ENCODE results near the gene GPHN.
"Not testable (repeated sequence)": the region's sequence is repeated elsewhere in the genome, so short reads cannot be mapped to it uniquely, and the experiment has no call there.

Gene GPHN

DNA sequence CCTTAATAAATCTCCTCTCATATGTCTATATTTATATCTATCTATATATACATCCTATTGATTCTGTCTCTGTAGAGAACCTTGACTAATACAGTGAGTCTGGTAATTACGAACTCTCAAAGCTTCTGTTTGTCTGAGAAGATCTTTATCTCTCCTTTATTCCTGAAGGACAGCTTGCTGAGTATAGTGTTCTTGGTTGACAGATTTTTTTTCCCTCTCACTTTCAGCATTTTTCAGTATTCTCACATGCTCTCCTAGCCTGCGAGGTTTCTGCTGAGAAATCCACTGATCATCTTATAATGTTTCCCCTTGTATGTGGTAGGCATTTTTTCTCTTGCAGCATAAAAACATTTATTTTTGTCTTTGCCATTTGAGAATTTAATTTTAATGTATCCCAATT, 67.1 kb downstream of the GPHN start:
- no peak overlapping the region for H2AFZ ChIP-seq (ENCODE audit: low read depth, low read length)

DNA sequence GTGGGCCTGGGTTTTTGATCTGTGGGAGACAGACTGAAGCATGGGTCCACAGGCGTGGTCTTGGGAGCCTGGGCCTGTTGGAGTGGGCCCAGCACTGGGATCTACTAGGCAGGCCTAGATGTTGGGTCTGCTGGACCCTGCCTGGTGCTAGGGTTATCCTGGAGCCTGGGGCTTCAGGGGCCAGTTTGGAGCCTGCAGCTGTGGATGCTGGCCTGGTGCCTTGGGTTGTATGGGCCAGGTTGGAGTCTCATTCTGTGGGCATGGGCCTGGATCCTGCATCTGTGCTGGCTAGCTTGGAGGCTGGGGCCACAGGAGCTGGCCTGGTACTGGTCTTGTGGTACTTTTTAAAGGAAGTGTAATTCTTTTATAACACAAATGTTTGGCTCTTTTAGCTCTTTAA, 68.0 kb downstream of the GPHN start:
- no peak overlapping the region for H3K4me3 ChIP-seq (ENCODE audit: low read length)
- no peaks in the 10 kb centered on the region for H3K4me1 ChIP-seq (ENCODE audit: insufficient read depth, low read length)
- H3K36me3 ChIP-seq (ENCODE audit: insufficient read depth, low read length): no peaks in the 10 kb centered on the region
- H3K9me3 ChIP-seq (ENCODE audit: low read length): peaks cover 11% of the 10 kb centered on the region
- no peaks in the 10 kb centered on the region for H3K27me3 ChIP-seq (ENCODE audit: insufficient read depth, low read length)
- no peak overlapping the region for H2AFZ ChIP-seq (ENCODE audit: low read depth, low read length)

More for the DNA sequence above, 67.1 kb downstream of the GPHN start:
- Histone ChIP-seq H3K4me3 (ENCODE audit: low read length) (no peak overlapping the region), H3K36me3 (ENCODE audit: insufficient read depth, low read length) (no peaks in the 10 kb centered on the region), H3K27me3 (ENCODE audit: insufficient read depth, low read length) (no peaks in the 10 kb centered on the region), H3K4me1 (ENCODE audit: insufficient read depth, low read length) (no peaks in the 10 kb centered on the region), H3K9me3 (ENCODE audit: low read length) (peaks cover 11% of the 10 kb centered on the region)

DNA sequence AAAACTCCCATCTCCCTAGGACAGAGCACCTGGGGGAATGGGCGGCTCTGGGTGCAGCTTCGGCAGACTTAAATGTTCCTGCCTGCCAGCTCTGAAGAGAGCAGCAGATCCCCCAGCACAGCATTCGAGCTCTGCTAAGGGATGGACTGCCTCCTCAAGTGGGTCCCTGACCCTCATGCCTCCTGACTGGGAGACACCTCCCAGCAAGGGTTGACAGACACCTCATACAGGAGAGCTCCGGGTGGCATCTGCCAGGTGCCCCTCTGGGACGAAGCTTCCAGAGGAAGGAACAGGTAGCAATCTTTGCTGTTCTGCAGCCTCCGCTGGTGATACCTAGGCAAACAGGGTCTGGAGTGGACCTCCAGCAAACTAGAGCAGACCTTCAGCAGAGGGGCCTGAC, 79.8 kb downstream of the GPHN start:
- H2AFZ ChIP-seq (ENCODE audit: low read depth, low read length); H3K27me3 ChIP-seq (ENCODE audit: insufficient read depth, low read length); H3K4me1 ChIP-seq (ENCODE audit: insufficient read depth, low read length); H3K4me3 ChIP-seq (ENCODE audit: low read length); H3K36me3 ChIP-seq (ENCODE audit: insufficient read depth, low read length); H3K9me3 ChIP-seq (ENCODE audit: low read length): not testable (repeated sequence)

DNA sequence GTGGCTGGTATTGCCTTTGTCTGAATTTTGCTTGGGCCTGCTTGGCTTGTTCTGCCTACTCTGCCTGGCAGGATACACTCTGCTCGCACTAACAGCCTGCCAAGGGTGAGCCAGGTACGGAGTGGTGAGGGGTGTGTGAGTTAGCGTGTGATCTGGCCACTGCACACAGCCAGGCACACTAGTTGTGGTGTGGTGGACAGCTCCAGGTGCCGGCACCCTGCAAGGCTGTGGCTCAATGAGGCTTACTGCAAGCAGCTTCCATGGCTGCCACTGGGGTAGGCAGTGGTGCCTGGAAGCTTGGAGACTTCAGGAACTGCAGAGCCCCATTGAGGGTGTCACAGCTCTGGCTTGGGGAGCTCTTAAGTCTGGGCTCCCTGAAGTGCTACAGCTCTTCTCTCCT, 87.4 kb downstream of the GPHN start:
- Histone ChIP-seq H3K4me1 (ENCODE audit: insufficient read depth, low read length) (no peaks in the 10 kb centered on the region), H3K27me3 (ENCODE audit: insufficient read depth, low read length) (no peaks in the 10 kb centered on the region), H3K36me3 (ENCODE audit: insufficient read depth, low read length) (no peaks in the 10 kb centered on the region), H2AFZ (ENCODE audit: low read depth, low read length) (no peak overlapping the region), H3K9me3 (ENCODE audit: low read length) (peaks cover 18% of the 10 kb centered on the region), H3K4me3 (ENCODE audit: low read length) (no peak overlapping the region)

DNA sequence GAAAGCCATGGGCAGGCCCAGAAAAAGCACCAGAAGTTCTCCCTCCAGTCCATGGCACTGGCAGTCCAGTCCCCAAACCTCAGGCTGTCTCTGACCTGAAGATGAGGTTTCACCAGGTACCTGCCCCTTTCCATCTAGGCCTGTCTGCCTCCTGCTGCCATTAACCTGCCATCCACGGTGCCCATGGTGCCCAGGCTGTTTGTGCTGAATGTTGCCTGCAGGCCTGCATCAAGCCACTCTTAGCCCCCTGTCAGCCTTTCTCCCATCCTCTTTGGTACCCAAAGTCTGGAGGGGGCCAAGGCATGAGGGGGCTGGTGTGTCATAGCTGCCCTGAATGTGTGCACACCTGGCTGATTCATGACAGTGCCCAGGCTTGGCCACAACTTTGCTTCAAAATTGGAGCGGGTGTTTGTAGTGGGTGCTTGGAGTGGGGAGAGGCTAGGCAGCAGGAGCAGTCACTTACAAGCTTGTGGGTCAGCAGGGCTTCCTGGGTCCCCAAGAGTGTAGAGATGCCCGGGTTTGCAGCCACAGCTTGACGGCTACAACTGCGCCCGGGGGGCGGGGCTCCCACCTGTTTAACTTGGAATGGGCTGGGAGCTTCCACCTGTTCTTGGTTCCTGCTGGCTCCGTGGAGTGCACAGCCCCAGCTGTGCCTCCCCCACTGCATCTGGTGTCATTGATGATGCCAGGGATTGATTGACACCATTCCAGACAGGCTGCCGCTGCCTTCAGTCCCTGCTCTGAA, 88.5 kb downstream of the GPHN start:
- Histone ChIP-seq H3K36me3 (ENCODE audit: insufficient read depth, low read length) (no peaks in the 10 kb centered on the region), H3K9me3 (ENCODE audit: low read length) (peaks cover 18% of the 10 kb centered on the region), H3K4me1 (ENCODE audit: insufficient read depth, low read length) (no peaks in the 10 kb centered on the region), H2AFZ (ENCODE audit: low read depth, low read length) (no peak overlapping the region), H3K4me3 (ENCODE audit: low read length) (no peak overlapping the region), H3K27me3 (ENCODE audit: insufficient read depth, low read length) (no peaks in the 10 kb centered on the region)

DNA sequence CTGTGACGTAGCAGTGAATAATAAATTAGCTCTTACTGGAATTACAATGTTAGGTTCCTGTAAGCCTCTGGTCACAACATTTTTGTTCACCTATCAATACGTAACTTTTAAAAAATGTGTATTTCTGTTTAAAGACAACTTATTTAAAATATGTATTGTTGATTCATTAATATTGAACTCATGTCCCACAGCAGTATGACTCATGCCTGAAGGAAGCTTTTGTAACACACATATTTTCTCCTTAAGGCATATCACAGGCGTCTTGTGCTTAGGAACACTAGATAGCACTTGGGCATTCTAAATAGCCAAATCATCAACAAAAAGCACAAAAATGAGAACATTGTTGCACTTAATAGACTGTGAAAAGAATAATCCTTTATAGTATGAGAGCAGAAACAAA, 92.5 kb downstream of the GPHN start:
- no peaks in the 10 kb centered on the region for H3K27me3 ChIP-seq (ENCODE audit: insufficient read depth, low read length)
- no peaks in the 10 kb centered on the region for H3K36me3 ChIP-seq (ENCODE audit: insufficient read depth, low read length)
- H3K9me3 ChIP-seq (ENCODE audit: low read length): peaks cover 8% of the 10 kb centered on the region
- no peak overlapping the region for H2AFZ ChIP-seq (ENCODE audit: low read depth, low read length)
- H3K4me3 ChIP-seq (ENCODE audit: low read length): no peak overlapping the region
- H3K4me1 ChIP-seq (ENCODE audit: insufficient read depth, low read length): no peaks in the 10 kb centered on the region

DNA sequence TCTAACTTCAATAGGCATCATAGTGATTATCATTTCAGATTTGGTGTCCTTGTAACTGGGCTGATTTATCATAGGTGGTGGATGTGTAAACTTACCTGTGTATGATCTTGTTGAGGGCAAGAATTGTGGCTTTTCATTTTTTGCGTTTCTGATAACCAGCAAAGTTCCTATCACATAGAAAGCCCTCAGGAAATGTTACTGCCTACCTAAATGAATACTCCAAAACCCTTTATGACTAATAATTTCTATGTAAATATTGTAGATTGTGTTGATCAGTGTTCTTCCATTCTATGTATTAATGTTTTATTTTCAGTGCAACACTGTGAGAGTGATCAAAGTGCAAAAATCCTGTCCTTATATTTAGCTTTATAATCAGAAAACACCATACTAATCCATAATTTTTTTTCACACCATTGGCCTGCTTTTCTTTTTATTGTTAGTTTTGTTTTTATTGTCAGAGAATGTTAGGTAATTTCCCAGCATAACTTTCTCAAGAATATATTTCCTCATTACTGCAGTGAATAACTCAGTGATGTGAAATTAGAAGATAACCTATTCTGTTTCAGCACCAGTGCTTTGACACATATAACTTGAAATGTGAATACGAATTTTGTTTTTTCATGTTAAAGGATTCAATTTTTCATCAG, 94.1 kb downstream of the GPHN start:
- H3K4me3 ChIP-seq (ENCODE audit: low read length): no peak overlapping the region
- H3K9me3 ChIP-seq (ENCODE audit: low read length): no peaks in the 10 kb centered on the region
- no peaks in the 10 kb centered on the region for H3K36me3 ChIP-seq (ENCODE audit: insufficient read depth, low read length)
- no peak overlapping the region for H2AFZ ChIP-seq (ENCODE audit: low read depth, low read length)
- H3K27me3 ChIP-seq (ENCODE audit: insufficient read depth, low read length): no peaks in the 10 kb centered on the region
- peaks cover 7% of the 10 kb centered on the region for H3K4me1 ChIP-seq (ENCODE audit: insufficient read depth, low read length)

DNA sequence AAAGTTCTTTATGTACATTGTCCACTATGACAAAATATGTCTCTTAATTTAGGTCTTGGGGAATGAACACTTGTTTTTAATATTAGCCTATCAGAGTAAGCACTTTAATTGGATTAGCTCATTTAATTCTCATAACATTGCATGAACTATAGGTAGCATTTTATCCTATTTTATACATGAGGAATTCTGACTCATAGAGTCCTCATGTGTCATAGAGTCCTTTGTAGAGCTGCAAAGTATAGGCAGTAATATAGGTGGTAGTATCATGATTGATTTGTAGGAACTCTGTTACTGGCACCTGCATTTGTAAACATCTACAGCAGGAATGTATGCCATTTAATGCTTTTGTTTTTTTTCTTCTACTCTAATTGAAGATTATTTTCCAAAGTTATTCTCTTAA, 96.0 kb downstream of the GPHN start:
- Histone ChIP-seq H2AFZ (ENCODE audit: low read depth, low read length) (no peak overlapping the region), H3K9me3 (ENCODE audit: low read length) (peaks cover 2% of the 10 kb centered on the region), H3K27me3 (ENCODE audit: insufficient read depth, low read length) (no peaks in the 10 kb centered on the region), H3K4me1 (ENCODE audit: insufficient read depth, low read length) (peaks cover 11% of the 10 kb centered on the region), H3K4me3 (ENCODE audit: low read length) (no peak overlapping the region), H3K36me3 (ENCODE audit: insufficient read depth, low read length) (no peaks in the 10 kb centered on the region)

DNA sequence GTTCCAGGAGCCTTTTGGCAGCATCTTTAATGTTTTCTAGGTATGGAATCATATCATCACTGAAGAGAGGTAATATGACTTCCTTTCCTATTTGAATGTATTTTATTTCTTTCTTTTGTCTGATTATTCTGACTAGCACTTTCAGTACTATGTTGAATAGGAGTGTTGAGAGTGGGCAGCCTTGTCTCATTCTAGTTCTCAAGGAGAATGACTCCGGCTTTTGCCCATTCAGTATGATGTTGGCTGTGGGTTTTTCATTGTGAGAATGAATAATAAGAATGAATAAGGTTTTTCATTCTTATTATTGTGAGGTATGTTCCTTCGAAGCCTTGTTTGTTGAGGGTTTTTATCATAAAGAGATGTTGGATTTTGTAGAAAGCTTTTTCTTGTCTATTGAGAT, 98.9 kb downstream of the GPHN start:
- H3K4me3 ChIP-seq (ENCODE audit: low read length): no peak overlapping the region

DNA sequence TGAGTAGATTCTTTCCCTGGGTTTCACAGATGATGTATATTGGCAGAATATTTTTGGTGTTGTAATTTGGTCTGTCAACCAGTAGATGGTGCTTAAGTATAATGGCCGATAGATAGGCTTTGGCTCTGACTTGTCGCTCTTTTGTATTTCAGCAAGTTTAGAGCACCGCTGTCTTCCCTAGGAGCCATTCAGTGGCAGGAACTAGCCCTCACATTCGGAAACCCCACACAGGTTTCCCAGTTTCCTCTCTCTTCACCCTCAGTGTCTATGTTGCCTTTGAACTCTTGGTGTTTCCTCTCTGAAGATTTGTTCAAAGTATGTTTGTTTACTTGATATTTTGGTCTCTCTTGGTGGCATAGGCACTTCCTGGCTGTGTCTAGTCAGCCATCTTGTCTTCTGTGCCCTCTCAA, 102.2 kb downstream of the GPHN start:
- Histone ChIP-seq H3K36me3 (ENCODE audit: insufficient read depth, low read length) (no peaks in the 10 kb centered on the region), H3K4me1 (ENCODE audit: insufficient read depth, low read length) (peaks cover 11% of the 10 kb centered on the region), H3K4me3 (ENCODE audit: low read length) (no peak overlapping the region), H3K9me3 (ENCODE audit: low read length) (peaks cover 12% of the 10 kb centered on the region), H3K27me3 (ENCODE audit: insufficient read depth, low read length) (no peaks in the 10 kb centered on the region), H2AFZ (ENCODE audit: low read depth, low read length) (no peak overlapping the region)

More for the DNA sequence above, 98.9 kb downstream of the GPHN start:
- Histone ChIP-seq H3K27me3 (ENCODE audit: insufficient read depth, low read length) (no peaks in the 10 kb centered on the region), H2AFZ (ENCODE audit: low read depth, low read length) (no peak overlapping the region), H3K36me3 (ENCODE audit: insufficient read depth, low read length) (no peaks in the 10 kb centered on the region), H3K9me3 (ENCODE audit: low read length) (peaks cover 9% of the 10 kb centered on the region), H3K4me1 (ENCODE audit: insufficient read depth, low read length) (peaks cover 11% of the 10 kb centered on the region)

DNA sequence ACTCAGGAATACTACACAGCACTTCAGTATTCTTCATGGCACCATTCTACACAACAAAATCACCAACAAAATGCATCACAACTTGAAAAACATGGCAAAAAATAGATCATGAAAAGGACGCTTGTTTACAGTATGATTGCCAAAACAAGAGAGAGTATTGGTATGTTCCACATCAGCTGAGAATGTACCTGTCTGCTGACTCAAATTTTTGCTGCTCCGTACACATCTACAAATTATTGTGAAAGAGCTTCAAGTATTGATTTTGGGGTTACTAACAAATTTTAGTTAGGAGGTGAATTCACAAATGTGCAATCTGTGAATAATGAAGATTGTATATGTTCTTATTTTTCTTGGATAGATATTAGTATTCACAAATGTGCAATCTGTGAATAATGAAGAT, 105.4 kb downstream of the GPHN start:
- Histone ChIP-seq H3K4me3 (ENCODE audit: low read length) (no peak overlapping the region), H3K36me3 (ENCODE audit: insufficient read depth, low read length) (no peaks in the 10 kb centered on the region), H3K9me3 (ENCODE audit: low read length) (peaks cover 19% of the 10 kb centered on the region), H3K27me3 (ENCODE audit: insufficient read depth, low read length) (no peaks in the 10 kb centered on the region), H2AFZ (ENCODE audit: low read depth, low read length) (no peak overlapping the region), H3K4me1 (ENCODE audit: insufficient read depth, low read length) (no peaks in the 10 kb centered on the region)

DNA sequence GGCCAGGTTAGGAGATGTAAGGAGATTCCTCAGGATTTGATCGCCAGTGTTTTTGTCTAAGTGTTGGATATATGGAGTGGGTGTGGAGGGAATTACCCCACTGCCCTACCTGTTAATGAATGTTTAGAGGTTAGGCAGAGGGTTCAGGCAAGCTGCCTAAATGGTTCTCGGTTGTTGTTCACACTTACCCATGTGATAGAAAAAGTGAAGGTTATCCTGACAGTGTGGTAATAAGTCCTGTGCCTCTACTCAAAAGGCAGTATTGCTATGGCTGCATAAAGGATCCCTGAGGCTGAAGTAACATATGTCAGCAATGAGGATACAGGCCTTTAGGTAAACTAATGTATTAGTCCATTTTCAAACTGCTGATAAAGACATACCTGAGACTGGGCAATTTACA, 112.0 kb downstream of the GPHN start:
- H3K27me3 ChIP-seq (ENCODE audit: insufficient read depth, low read length): no peaks in the 10 kb centered on the region
- H3K9me3 ChIP-seq (ENCODE audit: low read length): peaks cover 20% of the 10 kb centered on the region
- H2AFZ ChIP-seq (ENCODE audit: low read depth, low read length): no peak overlapping the region
- no peaks in the 10 kb centered on the region for H3K4me1 ChIP-seq (ENCODE audit: insufficient read depth, low read length)
- H3K36me3 ChIP-seq (ENCODE audit: insufficient read depth, low read length): no peaks in the 10 kb centered on the region
- no peak overlapping the region for H3K4me3 ChIP-seq (ENCODE audit: low read length)

DNA sequence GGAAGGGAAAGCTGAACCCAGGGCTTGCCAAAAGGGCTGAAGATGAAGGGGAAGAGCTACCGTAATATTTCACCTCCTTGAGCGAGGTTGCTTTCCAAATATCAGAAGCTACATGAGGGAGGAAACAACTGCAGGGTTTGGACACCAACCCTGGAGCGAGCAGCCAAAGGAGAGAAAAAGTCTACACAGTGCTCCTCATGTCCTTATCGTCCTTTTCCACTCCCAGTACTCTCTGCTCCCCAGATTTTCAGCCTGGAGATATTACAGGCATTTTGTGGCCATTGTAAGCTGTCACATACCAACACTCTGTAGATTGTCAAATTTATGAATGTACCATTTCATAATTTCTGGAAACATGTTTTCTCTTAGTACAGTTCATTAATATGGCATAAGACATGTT, 115.9 kb downstream of the GPHN start:
- Histone ChIP-seq H3K27me3 (ENCODE audit: insufficient read depth, low read length) (no peaks in the 10 kb centered on the region), H3K4me3 (ENCODE audit: low read length) (no peak overlapping the region), H3K9me3 (ENCODE audit: low read length) (peaks cover 14% of the 10 kb centered on the region), H3K4me1 (ENCODE audit: insufficient read depth, low read length) (peaks cover 9% of the 10 kb centered on the region), H2AFZ (ENCODE audit: low read depth, low read length) (no peak overlapping the region), H3K36me3 (ENCODE audit: insufficient read depth, low read length) (no peaks in the 10 kb centered on the region)

All from neuron (in vitro differentiated cells).